Measurements from ENCODE around the gene RNF183.

- TF ChIP-seq RFX5 (IDR thresholded peaks at IDR 0.05; ENCODE audit: low read length) (no peak), POLR2AphosphoS5 (IDR thresholded peaks at IDR 0.05; ENCODE audit: low read depth, low read length) (no peak), CTCF (IDR thresholded peaks at IDR 0.05) (no peak), YY1 (IDR thresholded peaks at IDR 0.05; ENCODE audit: low read depth) (no peak), TAF1 (IDR thresholded peaks at IDR 0.05; ENCODE audit: borderline replicate concordance, low read depth, low read length) (no peak), FOXM1 (IDR thresholded peaks at IDR 0.05; ENCODE audit: low read depth) (no peak), ZBTB33 (IDR thresholded peaks at IDR 0.05; ENCODE audit: borderline replicate concordance, low read depth) (no peak), GABPA (IDR thresholded peaks at IDR 0.05; ENCODE audit: low read depth) (no peak), NRF1 (IDR thresholded peaks at IDR 0.05; ENCODE audit: low read depth, low read length) (no peak), REST (IDR thresholded peaks at IDR 0.05; ENCODE audit: low read depth, low read length) (no peak), MEF2A (IDR thresholded peaks at IDR 0.05; ENCODE audit: borderline replicate concordance, low read depth) (no peak)
Observed at GRCh38 chr9:113343732-113344231, 40.6 kb upstream of the RNF183 start.

All from SK-N-SH (cell line).